ENCODE measurements around the gene PLXND1.

The PLXND1 gene

GRCh38 chr3:129633751-129634481 is 27.4 kb upstream of the PLXND1 start:
- Histone ChIP-seq H3K27ac (no peak overlapping the region), H2AFZ (no peak overlapping the region), H3K4me1 (no peaks in the 10 kb centered on the region), H3K27me3 (ENCODE audit: control insufficient read depth, insufficient read depth, low read length) (no peaks in the 10 kb centered on the region), H3K9ac (no peak overlapping the region), H3K4me3 (ENCODE audit: low read depth, low read length) (no peak overlapping the region), H3K9me3 (ENCODE audit: control insufficient read depth, low read length) (no peaks in the 10 kb centered on the region), H3K36me3 (ENCODE audit: control insufficient read depth, insufficient read depth, low read length) (no peaks in the 10 kb centered on the region), H3K79me2 (no peaks in the 10 kb centered on the region), H3K4me2 (ENCODE audit: low read length) (no peak overlapping the region)
- TF ChIP-seq, protein P1, sequence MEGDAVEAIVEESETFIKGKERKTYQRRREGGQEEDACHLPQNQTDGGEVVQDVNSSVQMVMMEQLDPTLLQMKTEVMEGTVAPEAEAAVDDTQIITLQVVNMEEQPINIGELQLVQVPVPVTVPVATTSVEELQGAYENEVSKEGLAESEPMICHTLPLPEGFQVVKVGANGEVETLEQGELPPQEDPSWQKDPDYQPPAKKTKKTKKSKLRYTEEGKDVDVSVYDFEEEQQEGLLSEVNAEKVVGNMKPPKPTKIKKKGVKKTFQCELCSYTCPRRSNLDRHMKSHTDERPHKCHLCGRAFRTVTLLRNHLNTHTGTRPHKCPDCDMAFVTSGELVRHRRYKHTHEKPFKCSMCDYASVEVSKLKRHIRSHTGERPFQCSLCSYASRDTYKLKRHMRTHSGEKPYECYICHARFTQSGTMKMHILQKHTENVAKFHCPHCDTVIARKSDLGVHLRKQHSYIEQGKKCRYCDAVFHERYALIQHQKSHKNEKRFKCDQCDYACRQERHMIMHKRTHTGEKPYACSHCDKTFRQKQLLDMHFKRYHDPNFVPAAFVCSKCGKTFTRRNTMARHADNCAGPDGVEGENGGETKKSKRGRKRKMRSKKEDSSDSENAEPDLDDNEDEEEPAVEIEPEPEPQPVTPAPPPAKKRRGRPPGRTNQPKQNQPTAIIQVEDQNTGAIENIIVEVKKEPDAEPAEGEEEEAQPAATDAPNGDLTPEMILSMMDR (IDR thresholded peaks at IDR 0.05): no peak

DNA sequence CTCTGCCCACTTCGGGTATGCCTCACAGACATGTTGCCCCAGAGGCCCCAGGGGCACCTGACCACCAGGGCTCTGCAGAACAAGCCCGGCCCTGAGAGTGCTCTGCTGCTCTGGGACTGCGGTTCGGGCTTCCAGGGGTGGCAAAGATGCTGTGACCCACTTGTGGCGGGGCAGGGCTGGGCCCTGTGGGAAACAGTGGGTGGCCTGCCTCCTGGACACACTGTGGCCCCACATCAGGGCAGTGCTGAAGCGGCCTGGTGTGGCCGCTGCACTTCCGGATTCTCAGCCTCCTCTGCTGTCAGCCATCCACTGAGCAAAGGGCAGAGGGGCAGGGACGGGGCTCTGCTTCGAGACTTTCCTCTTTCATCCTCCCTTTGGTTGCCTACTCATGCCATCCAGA is 26.5 kb upstream of the PLXND1 start:
- H3K79me2 ChIP-seq: no peaks in the 10 kb centered on the region
- no peak overlapping the region for H3K27ac ChIP-seq
- no peak overlapping the region for H3K4me2 ChIP-seq (ENCODE audit: low read length)
- H3K9me3 ChIP-seq (ENCODE audit: control insufficient read depth, low read length): no peaks in the 10 kb centered on the region
- H3K27me3 ChIP-seq (ENCODE audit: control insufficient read depth, insufficient read depth, low read length): no peaks in the 10 kb centered on the region
- H3K9ac ChIP-seq: no peak overlapping the region
- no peaks in the 10 kb centered on the region for H3K36me3 ChIP-seq (ENCODE audit: control insufficient read depth, insufficient read depth, low read length)
- H3K4me3 ChIP-seq (ENCODE audit: low read depth, low read length): no peak overlapping the region
- H2AFZ ChIP-seq: no peak overlapping the region
- TF ChIP-seq, protein P1 (IDR thresholded peaks at IDR 0.05): no peak
- no peaks in the 10 kb centered on the region for H3K4me1 ChIP-seq

GRCh38 chr3:129632556-129632955 is 26.1 kb upstream of the PLXND1 start:
- Histone ChIP-seq H3K4me3 (ENCODE audit: low read depth, low read length) (no peak overlapping the region), H3K79me2 (no peaks in the 10 kb centered on the region), H3K9ac (no peak overlapping the region), H3K36me3 (ENCODE audit: control insufficient read depth, insufficient read depth, low read length) (no peaks in the 10 kb centered on the region), H3K27me3 (ENCODE audit: control insufficient read depth, insufficient read depth, low read length) (no peaks in the 10 kb centered on the region), H2AFZ (no peak overlapping the region), H3K4me2 (ENCODE audit: low read length) (no peak overlapping the region), H3K9me3 (ENCODE audit: control insufficient read depth, low read length) (no peaks in the 10 kb centered on the region), H3K4me1 (no peaks in the 10 kb centered on the region), H3K27ac (no peak overlapping the region)
- TF ChIP-seq, protein P1 (IDR thresholded peaks at IDR 0.05): no peak

DNA sequence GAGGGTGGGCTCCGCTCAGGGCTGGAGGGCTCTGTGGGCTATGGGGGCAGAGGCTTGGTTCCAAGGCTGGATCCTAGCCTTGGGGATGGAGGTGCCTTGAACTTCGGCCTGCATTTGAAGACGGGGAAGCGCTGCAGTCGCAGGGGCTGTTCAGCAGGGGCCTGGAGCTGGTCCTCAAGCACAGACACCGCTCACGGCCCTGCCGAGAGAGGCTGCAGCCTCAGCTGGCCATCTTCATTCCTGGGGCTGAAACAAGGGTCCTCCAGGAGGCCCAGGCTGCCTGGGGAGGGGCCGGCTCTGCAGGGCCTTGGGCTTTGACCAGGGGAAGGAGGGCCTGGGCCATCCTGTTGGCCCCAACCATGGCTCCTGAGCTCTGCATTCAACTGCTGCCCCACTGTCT is 25.6 kb upstream of the PLXND1 start:
- Histone ChIP-seq H3K27ac (no peak overlapping the region), H3K4me1 (no peaks in the 10 kb centered on the region), H2AFZ (no peak overlapping the region), H3K36me3 (ENCODE audit: control insufficient read depth, insufficient read depth, low read length) (no peaks in the 10 kb centered on the region), H3K4me3 (ENCODE audit: low read depth, low read length) (no peak overlapping the region), H3K9ac (no peak overlapping the region), H3K9me3 (ENCODE audit: control insufficient read depth, low read length) (no peaks in the 10 kb centered on the region), H3K4me2 (ENCODE audit: low read length) (no peak overlapping the region), H3K27me3 (ENCODE audit: control insufficient read depth, insufficient read depth, low read length) (no peaks in the 10 kb centered on the region), H3K79me2 (no peaks in the 10 kb centered on the region)
- TF ChIP-seq, protein P1 (IDR thresholded peaks at IDR 0.05): no peak

GRCh38 chr3:129629011-129629410 is 22.5 kb upstream of the PLXND1 start:
- H3K27ac ChIP-seq: no peak overlapping the region
- H3K4me2 ChIP-seq (ENCODE audit: low read length): no peak overlapping the region
- H3K4me3 ChIP-seq (ENCODE audit: low read depth, low read length): no peak overlapping the region
- H2AFZ ChIP-seq: no peak overlapping the region
- no peak overlapping the region for H3K9ac ChIP-seq
- H3K9me3 ChIP-seq (ENCODE audit: control insufficient read depth, low read length): no peaks in the 10 kb centered on the region
- no peaks in the 10 kb centered on the region for H3K79me2 ChIP-seq
- H3K4me1 ChIP-seq: peaks cover 6% of the 10 kb centered on the region
- TF ChIP-seq, protein P1 (IDR thresholded peaks at IDR 0.05): no peak
- H3K27me3 ChIP-seq (ENCODE audit: control insufficient read depth, insufficient read depth, low read length): no peaks in the 10 kb centered on the region
- no peaks in the 10 kb centered on the region for H3K36me3 ChIP-seq (ENCODE audit: control insufficient read depth, insufficient read depth, low read length)
